GM18868 (cell line): Measurements from ENCODE around the gene LAMB1.

Experiments
- ATAC-seq: cut with Tn5 transposase; IDR thresholded peaks from one replicate; pipeline ENCODE4 v1.9.1; 2021; ENCODE audit warnings: mild to moderate bottlenecking, moderate library complexity; ENCODE audit not compliant: unreplicated experiment

LAMB1 gene

GRCh38 chr7:107884066-107884818 lies 118.7 kb downstream of the LAMB1 start:
- no peak for ATAC-seq

GRCh38 chr7:107882766-107883165 lies 120.2 kb downstream of the LAMB1 start:
- no peak for ATAC-seq

DNA sequence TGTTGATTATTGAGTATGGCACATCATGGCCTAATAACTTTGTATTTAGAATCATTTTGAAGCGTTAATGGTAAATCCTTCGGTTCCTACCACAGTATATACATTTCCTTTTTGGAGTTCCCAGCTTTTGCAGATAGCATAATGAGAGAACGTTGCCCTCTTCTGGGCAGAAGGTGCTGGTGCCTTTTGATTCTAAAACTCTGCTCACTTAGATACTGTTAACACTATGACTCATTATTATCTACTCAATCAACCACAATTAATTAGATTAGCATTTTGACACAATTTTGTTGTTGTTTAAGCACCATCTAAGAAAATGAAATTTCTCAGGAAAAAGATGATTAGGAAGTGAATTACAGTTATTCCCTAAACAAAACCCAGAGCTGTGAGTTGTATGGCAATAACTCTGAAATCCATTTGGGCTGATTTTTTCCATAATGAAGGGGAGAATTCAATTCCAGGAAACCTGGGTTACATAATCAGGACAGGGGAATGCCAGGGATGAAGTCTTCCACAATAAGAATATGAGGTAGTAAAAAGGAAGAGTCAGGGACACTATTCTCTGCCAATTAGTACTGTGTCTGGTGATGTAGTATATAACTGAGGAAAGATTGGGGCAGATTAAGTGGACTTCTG lies 123.4 kb downstream of the LAMB1 start:
- ATAC-seq = peak; percentile 79

DNA sequence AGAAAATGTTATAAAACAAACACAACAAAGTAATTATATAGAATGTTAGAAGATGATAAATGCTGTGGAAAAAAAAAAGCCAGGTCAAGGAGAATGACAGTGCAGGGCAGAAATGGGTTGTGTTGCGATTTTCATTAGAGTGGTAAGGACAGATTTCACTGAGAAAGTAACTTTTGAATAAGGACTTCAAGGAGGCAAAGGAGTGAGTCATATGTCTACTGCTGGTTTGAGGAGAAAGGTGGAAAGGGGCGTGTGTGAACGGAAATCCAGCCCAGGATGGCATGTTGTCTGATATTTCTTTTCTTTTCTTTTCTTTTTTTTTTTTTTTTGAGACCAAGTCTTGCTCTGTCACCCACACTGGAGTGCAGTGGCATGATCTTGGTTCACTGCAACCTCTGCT lies 124.3 kb downstream of the LAMB1 start:
- no peak for ATAC-seq

- no peak for ATAC-seq
Measured at GRCh38 chr7:107877731-107878382, 125.1 kb downstream of the LAMB1 start.

- ATAC-seq = no peak
Measured at GRCh38 chr7:107876916-107877315, 126.0 kb downstream of the LAMB1 start.

GRCh38 chr7:107874605-107875446 lies 128.1 kb downstream of the LAMB1 start:
- ATAC-seq = peak; percentile 68

- no peak for ATAC-seq
Measured at GRCh38 chr7:107874111-107874510, 128.8 kb downstream of the LAMB1 start.
